HG03159 (cell line): ENCODE measurements around the gene SH3BP5.

Experiments used
- ATAC-seq: cut with Tn5 transposase; IDR thresholded peaks from one replicate; pipeline ENCODE4 v1.9.1; 2021; ENCODE audit warnings: mild to moderate bottlenecking, moderate library complexity; ENCODE audit not compliant: unreplicated experiment

SH3BP5 gene

GRCh38 chr3:15347737-15348110 is 15.3 kb upstream of the SH3BP5 start:
- no peak for ATAC-seq

- ATAC-seq, result no peak
Measured at GRCh38 chr3:15347063-15347736, 14.8 kb upstream of the SH3BP5 start.

- no peak for ATAC-seq
Measured at GRCh38 chr3:15346516-15346915, 14.1 kb upstream of the SH3BP5 start.

- ATAC-seq, result peak; percentile 95
Measured at GRCh38 chr3:15345608-15346137, 13.3 kb upstream of the SH3BP5 start.

GRCh38 chr3:15345066-15345607 is 12.8 kb upstream of the SH3BP5 start:
- ATAC-seq, result peak; percentile 22

GRCh38 chr3:15342945-15343344 is 10.6 kb upstream of the SH3BP5 start:
- ATAC-seq, result no peak

- no peak for ATAC-seq
Measured at GRCh38 chr3:15342246-15342645, 9.9 kb upstream of the SH3BP5 start.

- ATAC-seq, result no peak
Measured at GRCh38 chr3:15341030-15341726, 8.8 kb upstream of the SH3BP5 start.

GRCh38 chr3:15339786-15340215 is 7.4 kb upstream of the SH3BP5 start:
- no peak for ATAC-seq

- no peak for ATAC-seq
Measured at GRCh38 chr3:15339001-15339400, 6.6 kb upstream of the SH3BP5 start.

- ATAC-seq, result no peak
Measured at GRCh38 chr3:15337963-15338362, 5.6 kb upstream of the SH3BP5 start.

- no peak for ATAC-seq
Measured at GRCh38 chr3:15336057-15336456, 3.7 kb upstream of the SH3BP5 start.

GRCh38 chr3:15333956-15334263 is 1.5 kb upstream of the SH3BP5 start:
- ATAC-seq, result no peak

- no peak for ATAC-seq
Measured at GRCh38 chr3:15333099-15333955, 941 bp upstream of the SH3BP5 start.

- peak; percentile 31 for ATAC-seq
Measured at GRCh38 chr3:15331606-15332404, 581 bp downstream of the SH3BP5 start.

- ATAC-seq, result no peak
Measured at GRCh38 chr3:15331072-15331605, 1.2 kb downstream of the SH3BP5 start.

- ATAC-seq, result no peak
Measured at GRCh38 chr3:15330031-15330596, 2.3 kb downstream of the SH3BP5 start.

- ATAC-seq, result no peak
Measured at GRCh38 chr3:15329046-15330005, 3.1 kb downstream of the SH3BP5 start.

GRCh38 chr3:15327941-15328340 is 4.4 kb downstream of the SH3BP5 start:
- no peak for ATAC-seq
